ENCODE results near the gene ARHGEF10L.

Gene ARHGEF10L

DNA sequence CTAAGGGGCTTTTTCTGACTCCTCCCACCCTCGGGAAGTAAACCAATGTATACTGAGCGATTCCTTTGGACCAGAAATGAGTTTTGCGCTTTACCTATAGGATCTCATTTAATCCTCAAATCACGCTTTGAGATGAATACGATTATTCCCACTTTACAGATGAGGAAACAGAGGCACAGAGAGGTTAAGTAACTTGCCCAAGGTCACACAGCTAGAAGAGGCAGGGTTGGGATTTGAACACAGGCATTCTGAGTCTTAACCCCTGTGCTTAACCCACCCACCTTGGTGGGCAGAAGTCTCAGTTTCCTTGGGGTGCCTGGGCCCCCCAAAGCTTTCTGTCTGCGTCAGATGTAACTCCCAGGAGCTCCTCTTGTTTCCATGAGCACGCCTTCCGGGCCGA lies 129.8 kb downstream of the ARHGEF10L start:
- no peak overlapping the region for H3K23ac ChIP-seq (ENCODE audit: low read length in 2 of 2)
- no peaks in the 10 kb centered on the region for H3K27me3 ChIP-seq (ENCODE audit: control insufficient read depth in 1 of 2, insufficient read depth in 1 of 2, low read length in 2 of 2)
- no peak overlapping the region for H3K9ac ChIP-seq (ENCODE audit: low read length)
- H2BK5ac ChIP-seq (ENCODE audit: low read depth, low read length, poor library complexity, severe bottlenecking), result no peak overlapping the region
- H2BK120ac ChIP-seq (ENCODE audit: low read depth, low read length), result no peak overlapping the region
- H4K8ac ChIP-seq (ENCODE audit: low read length), result no peak overlapping the region
- H4K91ac ChIP-seq (ENCODE audit: low read length), result no peak overlapping the region
- H3K18ac ChIP-seq (ENCODE audit: low read depth in 1 of 2, low read length in 2 of 2), result no peak overlapping the region
- H3K9me3 ChIP-seq (ENCODE audit: control insufficient read depth, low read length), result no peaks in the 10 kb centered on the region
- no peak overlapping the region for H2BK15ac ChIP-seq (ENCODE audit: low read depth, poor library complexity, severe bottlenecking)
- H3K79me1 ChIP-seq (replicated peaks; ENCODE audit: low read length, poor library complexity, severe bottlenecking), result peaks cover 5% of the 10 kb centered on the region
- H3K4me1 ChIP-seq (ENCODE audit: control insufficient read depth, insufficient read depth, low read depth, low read length), result peaks cover 9% of the 10 kb centered on the region
- H2BK12ac ChIP-seq (ENCODE audit: low read length in 2 of 2), result no peak overlapping the region
- H3K4ac ChIP-seq (ENCODE audit: low read depth in 1 of 2, low read length in 2 of 2), result no peak overlapping the region
- H3K14ac ChIP-seq (ENCODE audit: low read length in 2 of 2), result no peak overlapping the region
- DNase-seq, result no peak
- no peak overlapping the region for H2AFZ ChIP-seq (ENCODE audit: low read depth, low read length)
- WGBS, result 99% methylated on average over 9 of the region's 9 CpGs
- peaks cover 27 to 76% of the 10 kb centered on the region in 2 experiments for H3K36me3 ChIP-seq (ENCODE audit: control insufficient read depth in 1 of 2, insufficient read depth in 2 of 2, low read depth in 1 of 2, low read length in 2 of 2)
- H3K4me2 ChIP-seq (ENCODE audit: low read length, poor library complexity, severe bottlenecking), result no peak overlapping the region
- no peak overlapping the region for H3K27ac ChIP-seq (ENCODE audit: low read length, poor library complexity, severe bottlenecking)
- no peak overlapping the region for H3K4me3 ChIP-seq (ENCODE audit: insufficient read depth in 1 of 2, low read depth in 1 of 2, low read length in 2 of 2)
- no peak overlapping the region for H2AK5ac ChIP-seq (ENCODE audit: low read length, severe bottlenecking)

DNA sequence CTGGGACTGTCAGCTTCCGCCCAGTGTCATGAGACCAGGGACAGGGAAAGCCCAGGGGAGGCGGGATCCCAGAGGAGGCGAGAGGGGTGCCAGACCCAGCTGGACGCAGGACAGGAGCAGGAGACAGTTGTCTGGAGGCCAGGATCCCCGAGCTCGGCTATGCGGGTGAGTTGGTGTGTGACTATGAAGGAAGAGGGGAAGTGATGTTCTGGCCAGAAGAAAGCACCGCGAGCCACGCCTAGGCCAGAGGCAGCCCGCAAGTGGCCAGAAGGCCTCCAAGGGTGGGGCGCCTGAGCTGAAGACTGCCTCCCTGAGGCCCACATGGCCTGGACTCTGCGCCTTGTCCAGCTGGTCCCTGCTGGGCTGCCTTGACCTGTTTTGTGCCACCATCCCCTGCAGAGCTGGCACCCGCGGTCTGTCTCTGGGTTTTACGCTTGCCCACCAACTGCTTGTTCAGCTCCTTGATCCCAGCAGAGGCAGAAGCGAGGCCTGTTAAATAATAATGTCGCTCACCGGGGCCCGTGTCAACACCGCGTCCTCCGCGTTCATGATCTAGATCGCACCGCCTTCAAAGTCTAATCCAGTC lies 130.5 kb downstream of the ARHGEF10L start:
- H3K36me3 ChIP-seq (ENCODE audit: control insufficient read depth in 1 of 2, insufficient read depth in 2 of 2, low read depth in 1 of 2, low read length in 2 of 2), result peaks cover 21 to 71% of the 10 kb centered on the region in 2 experiments
- no peak overlapping the region for H3K27ac ChIP-seq (ENCODE audit: low read length, poor library complexity, severe bottlenecking)
- no peak overlapping the region for H3K4ac ChIP-seq (ENCODE audit: low read depth in 1 of 2, low read length in 2 of 2)
- no peak overlapping the region for H2BK12ac ChIP-seq (ENCODE audit: low read length in 2 of 2)
- DNase-seq, result no peak
- H3K23ac ChIP-seq (ENCODE audit: low read length in 2 of 2), result no peak overlapping the region
- H4K91ac ChIP-seq (ENCODE audit: low read length), result no peak overlapping the region
- H2BK120ac ChIP-seq (ENCODE audit: low read depth, low read length), result no peak overlapping the region
- H2BK15ac ChIP-seq (ENCODE audit: low read depth, poor library complexity, severe bottlenecking), result no peak overlapping the region
- no peak overlapping the region for H2AK5ac ChIP-seq (ENCODE audit: low read length, severe bottlenecking)
- H3K4me1 ChIP-seq (ENCODE audit: control insufficient read depth, insufficient read depth, low read depth, low read length), result peaks cover 9% of the 10 kb centered on the region
- no peak overlapping the region for H3K18ac ChIP-seq (ENCODE audit: low read depth in 1 of 2, low read length in 2 of 2)
- no peak overlapping the region for H3K14ac ChIP-seq (ENCODE audit: low read length in 2 of 2)
- no peaks in the 10 kb centered on the region for H3K27me3 ChIP-seq (ENCODE audit: control insufficient read depth in 1 of 2, insufficient read depth in 1 of 2, low read length in 2 of 2)
- peaks cover 5% of the 10 kb centered on the region for H3K79me1 ChIP-seq (replicated peaks; ENCODE audit: low read length, poor library complexity, severe bottlenecking)
- H3K9me3 ChIP-seq (ENCODE audit: control insufficient read depth, low read length), result no peaks in the 10 kb centered on the region
- no peak overlapping the region for H3K9ac ChIP-seq (ENCODE audit: low read length)
- no peak overlapping the region for H2AFZ ChIP-seq (ENCODE audit: low read depth, low read length)
- 94% methylated on average over 26 of the region's 26 CpGs for WGBS
- no peak overlapping the region for H4K8ac ChIP-seq (ENCODE audit: low read length)
- H3K4me2 ChIP-seq (ENCODE audit: low read length, poor library complexity, severe bottlenecking), result no peak overlapping the region
- H2BK5ac ChIP-seq (ENCODE audit: low read depth, low read length, poor library complexity, severe bottlenecking), result no peak overlapping the region
- no peak overlapping the region for H3K4me3 ChIP-seq (ENCODE audit: insufficient read depth in 1 of 2, low read depth in 1 of 2, low read length in 2 of 2)

DNA sequence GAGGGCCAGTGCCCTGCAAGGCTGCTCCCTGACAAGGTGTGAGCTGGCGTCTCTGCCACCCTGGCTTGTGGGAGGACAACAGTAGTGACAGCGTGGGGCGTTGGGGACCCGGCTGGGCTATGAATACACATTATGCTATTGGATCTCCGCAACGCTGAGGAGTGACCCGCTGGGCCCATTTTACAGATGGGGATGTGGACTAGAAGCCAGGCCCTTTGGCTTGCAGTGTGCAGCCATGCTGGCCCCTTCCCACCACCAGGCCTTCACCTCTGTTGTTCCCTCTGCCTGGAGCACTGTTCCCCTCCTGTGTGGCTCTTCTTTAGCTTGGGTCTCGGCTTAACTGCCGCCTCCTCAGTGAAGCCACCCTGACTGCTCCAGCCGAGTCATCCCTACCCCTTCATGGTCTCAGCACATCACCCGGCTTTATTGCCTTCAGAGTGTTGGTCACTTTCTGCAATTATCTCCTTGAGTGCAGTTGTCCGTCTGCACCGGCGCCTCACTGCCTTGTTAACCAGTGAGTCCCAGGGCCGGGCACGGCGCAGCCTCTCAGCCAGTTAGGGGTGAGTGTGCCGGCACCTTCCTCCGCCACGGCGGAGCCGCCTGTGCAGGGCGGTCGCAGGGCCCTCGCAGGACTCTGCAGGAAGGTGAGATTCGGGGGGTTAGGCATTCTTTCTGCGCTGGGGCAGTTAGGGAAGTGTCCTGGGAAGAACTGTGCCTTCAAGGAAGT lies 131.3 kb downstream of the ARHGEF10L start:
- no peak overlapping the region for H3K18ac ChIP-seq (ENCODE audit: low read depth in 1 of 2, low read length in 2 of 2)
- H3K4me3 ChIP-seq (ENCODE audit: insufficient read depth in 1 of 2, low read depth in 1 of 2, low read length in 2 of 2), result no peak overlapping the region
- no peak overlapping the region for H4K8ac ChIP-seq (ENCODE audit: low read length)
- H2BK12ac ChIP-seq (ENCODE audit: low read length in 2 of 2), result no peak overlapping the region
- no peak overlapping the region for H3K23ac ChIP-seq (ENCODE audit: low read length in 2 of 2)
- 93% methylated on average over 26 of the region's 27 CpGs for whole genome bisulfite sequencing
- H4K91ac ChIP-seq (ENCODE audit: low read length), result no peak overlapping the region
- H3K27me3 ChIP-seq (ENCODE audit: control insufficient read depth in 1 of 2, insufficient read depth in 1 of 2, low read length in 2 of 2), result no peaks in the 10 kb centered on the region
- no peak overlapping the region for H2BK5ac ChIP-seq (ENCODE audit: low read depth, low read length, poor library complexity, severe bottlenecking)
- no peak for DNase-seq
- peaks cover 5% of the 10 kb centered on the region for H3K79me1 ChIP-seq (replicated peaks; ENCODE audit: low read length, poor library complexity, severe bottlenecking)
- no peak overlapping the region for H3K4ac ChIP-seq (ENCODE audit: low read depth in 1 of 2, low read length in 2 of 2)
- no peak overlapping the region for H2AK5ac ChIP-seq (ENCODE audit: low read length, severe bottlenecking)
- no peaks in the 10 kb centered on the region for H3K9me3 ChIP-seq (ENCODE audit: control insufficient read depth, low read length)
- no peak overlapping the region for H2AFZ ChIP-seq (ENCODE audit: low read depth, low read length)
- no peak overlapping the region for H3K27ac ChIP-seq (ENCODE audit: low read length, poor library complexity, severe bottlenecking)
- no peak overlapping the region for H2BK15ac ChIP-seq (ENCODE audit: low read depth, poor library complexity, severe bottlenecking)
- H2BK120ac ChIP-seq (ENCODE audit: low read depth, low read length), result no peak overlapping the region
- peaks cover 14% of the 10 kb centered on the region for H3K4me1 ChIP-seq (ENCODE audit: control insufficient read depth, insufficient read depth, low read depth, low read length)
- H3K4me2 ChIP-seq (ENCODE audit: low read length, poor library complexity, severe bottlenecking), result no peak overlapping the region
- H3K14ac ChIP-seq (ENCODE audit: low read length in 2 of 2), result no peak overlapping the region
- H3K9ac ChIP-seq (ENCODE audit: low read length), result no peak overlapping the region
- H3K36me3 ChIP-seq (ENCODE audit: control insufficient read depth in 1 of 2, insufficient read depth in 2 of 2, low read depth in 1 of 2, low read length in 2 of 2), result peaks cover 13 to 71% of the 10 kb centered on the region in 2 experiments

DNA sequence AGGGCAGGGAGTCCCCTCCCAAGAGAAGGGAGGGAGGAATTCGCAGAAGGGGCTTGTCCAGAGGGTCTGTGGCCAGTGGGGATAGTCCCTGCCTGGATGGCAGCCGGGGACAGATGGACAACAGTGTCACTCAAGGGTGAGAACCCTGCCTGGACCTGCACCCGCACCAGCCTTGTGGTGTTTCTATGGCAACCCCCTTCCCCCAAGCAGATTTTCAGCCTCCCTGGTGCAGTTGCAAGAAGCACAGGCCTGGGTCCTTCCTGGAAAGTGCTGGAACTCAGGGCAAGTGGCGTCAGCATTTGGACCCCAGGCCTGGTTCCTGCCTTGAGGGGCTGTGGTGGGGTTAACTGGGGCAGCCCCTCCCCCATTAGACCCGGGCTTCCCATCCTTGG lies 131.8 kb downstream of the ARHGEF10L start:
- Histone ChIP-seq H2BK12ac (ENCODE audit: low read length in 2 of 2) (no peak overlapping the region), H3K4me1 (ENCODE audit: control insufficient read depth, insufficient read depth, low read depth, low read length) (peaks cover 19% of the 10 kb centered on the region), H3K14ac (ENCODE audit: low read length in 2 of 2) (no peak overlapping the region), H3K4me2 (ENCODE audit: low read length, poor library complexity, severe bottlenecking) (no peak overlapping the region), H3K4ac (ENCODE audit: low read depth in 1 of 2, low read length in 2 of 2) (no peak overlapping the region), H4K8ac (ENCODE audit: low read length) (no peak overlapping the region), H3K23ac (ENCODE audit: low read length in 2 of 2) (no peak overlapping the region), H2BK120ac (ENCODE audit: low read depth, low read length) (no peak overlapping the region), H2AFZ (ENCODE audit: low read depth, low read length) (no peak overlapping the region), H3K9ac (ENCODE audit: low read length) (no peak overlapping the region), H2AK5ac (ENCODE audit: low read length, severe bottlenecking) (no peak overlapping the region), H2BK5ac (ENCODE audit: low read depth, low read length, poor library complexity, severe bottlenecking) (no peak overlapping the region), H3K27me3 (ENCODE audit: control insufficient read depth in 1 of 2, insufficient read depth in 1 of 2, low read length in 2 of 2) (no peaks in the 10 kb centered on the region), H3K79me1 (replicated peaks; ENCODE audit: low read length, poor library complexity, severe bottlenecking) (peaks cover 5% of the 10 kb centered on the region), H3K36me3 (ENCODE audit: control insufficient read depth in 1 of 2, insufficient read depth in 2 of 2, low read depth in 1 of 2, low read length in 2 of 2) (peaks cover 7 to 70% of the 10 kb centered on the region in 2 experiments), H3K18ac (ENCODE audit: low read depth in 1 of 2, low read length in 2 of 2) (no peak overlapping the region), H4K91ac (ENCODE audit: low read length) (no peak overlapping the region), H2BK15ac (ENCODE audit: low read depth, poor library complexity, severe bottlenecking) (no peak overlapping the region), H3K9me3 (ENCODE audit: control insufficient read depth, low read length) (no peaks in the 10 kb centered on the region), H3K27ac (ENCODE audit: low read length, poor library complexity, severe bottlenecking) (no peak overlapping the region), H3K4me3 (ENCODE audit: insufficient read depth in 1 of 2, low read depth in 1 of 2, low read length in 2 of 2) (no peak overlapping the region)
- DNase-seq, result no peak
- 95% methylated on average over 5 of the region's 5 CpGs for WGBS
